Fibroblast of skin of back (primary cell): ENCODE results near the gene LY86.
"Not testable (repeated sequence)": the region's sequence is repeated elsewhere in the genome, so short reads cannot be mapped to it uniquely, and the experiment has no call there.

Experiments used
- DNase-seq: peaks from one replicate; pipeline ENCODE4 v3.0.0-alpha.2; 2013

The LY86 gene

GRCh38 chr6:6596529-6597328 lies 8.2 kb downstream of the LY86 start:
- no peak for DNase-seq

GRCh38 chr6:6597682-6598081 lies 9.2 kb downstream of the LY86 start:
- DNase-seq, result no peak

DNA sequence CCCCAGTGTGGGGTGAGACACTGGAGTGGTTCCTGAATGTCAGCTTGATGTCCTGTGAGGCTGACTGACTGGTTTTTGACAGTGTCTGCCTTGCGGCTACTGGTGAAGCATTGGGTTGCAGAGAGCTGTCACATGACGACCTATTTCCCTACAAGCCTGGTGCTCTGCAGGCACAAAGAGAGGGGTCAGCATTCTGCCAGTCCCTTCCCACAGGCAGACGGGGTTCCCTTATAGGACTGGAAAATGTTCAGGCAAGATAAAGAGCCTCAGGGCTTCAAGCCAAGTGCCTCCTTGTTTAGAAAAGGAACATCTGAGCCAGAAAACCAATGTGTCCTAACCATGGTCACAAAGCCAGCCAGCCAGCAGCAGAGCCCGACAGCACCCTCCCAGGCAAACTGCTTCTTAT lies 11.0 kb downstream of the LY86 start:
- DNase-seq, result no peak

GRCh38 chr6:6600875-6601274 lies 12.4 kb downstream of the LY86 start:
- no peak for DNase-seq

DNA sequence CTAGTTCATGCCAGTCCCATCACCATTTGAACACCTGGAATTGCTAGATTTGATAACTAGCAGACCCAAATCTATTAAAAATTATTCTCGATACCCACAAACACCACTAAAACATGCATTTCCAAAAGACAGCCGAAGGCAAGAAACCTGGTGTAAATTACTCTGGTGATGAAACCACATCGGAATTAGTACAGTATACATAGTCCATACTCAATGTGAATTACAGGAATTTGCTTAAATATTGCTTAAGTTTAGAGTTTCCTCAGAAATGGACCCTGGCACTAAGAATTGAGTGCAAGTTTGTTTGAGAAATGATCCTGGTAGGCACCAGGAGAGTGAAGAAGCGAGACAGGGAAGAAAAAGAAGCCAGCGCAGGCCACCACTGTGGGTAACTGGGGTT lies 13.7 kb downstream of the LY86 start:
- no peak for DNase-seq

GRCh38 chr6:6603317-6603716 lies 14.8 kb downstream of the LY86 start:
- no peak for DNase-seq

DNA sequence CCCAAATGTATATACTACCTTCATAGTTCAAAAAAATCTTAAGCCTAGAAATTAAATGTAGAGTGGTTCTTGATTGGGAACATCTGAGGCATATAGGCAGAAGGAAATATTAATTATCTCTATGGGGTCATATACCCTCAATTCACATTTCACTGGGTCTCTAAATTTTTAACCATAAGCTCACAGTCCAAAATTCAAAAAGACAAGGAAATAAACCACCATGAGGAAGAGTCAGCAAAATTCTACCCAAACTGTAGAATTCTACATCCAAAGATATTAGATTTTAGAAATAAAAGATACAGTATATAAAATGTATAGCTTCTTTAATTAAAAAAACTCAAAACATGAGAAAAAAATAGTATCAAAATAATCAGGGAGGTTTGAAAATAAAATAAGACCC lies 15.5 kb downstream of the LY86 start:
- no peak for DNase-seq

GRCh38 chr6:6604566-6604965 lies 16.0 kb downstream of the LY86 start:
- DNase-seq, result no peak

- DNase-seq, result no peak
Observed at GRCh38 chr6:6605873-6606272, 17.4 kb downstream of the LY86 start.

DNA sequence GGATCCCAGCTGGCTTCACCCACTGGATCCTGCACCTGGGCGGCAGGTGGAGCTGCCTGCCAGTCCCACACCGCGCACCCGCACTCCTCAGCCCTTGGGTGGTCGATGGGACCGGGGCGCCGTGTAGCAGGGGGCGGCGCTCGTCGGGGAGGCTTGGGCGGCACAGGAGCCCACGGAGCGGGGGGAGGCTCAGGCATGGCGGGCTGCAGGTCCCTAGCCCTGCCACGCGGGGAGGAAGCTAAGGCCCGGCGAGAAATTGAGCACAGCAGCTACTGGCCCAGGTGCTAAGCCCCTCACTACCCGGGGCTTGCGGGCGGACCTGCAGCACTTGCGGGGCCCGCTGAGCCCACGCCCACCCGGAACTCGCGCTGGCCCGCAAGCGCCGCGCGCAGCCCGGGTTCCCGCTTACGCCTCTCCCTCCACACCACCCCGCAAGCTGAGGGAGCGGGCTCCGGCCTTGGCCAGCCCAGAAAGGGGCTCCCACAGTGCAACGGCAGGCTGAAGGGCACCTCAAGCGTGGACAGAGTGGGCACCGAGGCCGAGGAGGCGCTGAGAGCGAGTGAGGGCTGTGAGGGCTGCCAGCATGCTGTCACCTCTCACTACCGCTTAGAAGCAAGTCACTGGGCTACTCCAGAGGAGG lies 18.0 kb downstream of the LY86 start:
- not testable (repeated sequence) for DNase-seq

DNA sequence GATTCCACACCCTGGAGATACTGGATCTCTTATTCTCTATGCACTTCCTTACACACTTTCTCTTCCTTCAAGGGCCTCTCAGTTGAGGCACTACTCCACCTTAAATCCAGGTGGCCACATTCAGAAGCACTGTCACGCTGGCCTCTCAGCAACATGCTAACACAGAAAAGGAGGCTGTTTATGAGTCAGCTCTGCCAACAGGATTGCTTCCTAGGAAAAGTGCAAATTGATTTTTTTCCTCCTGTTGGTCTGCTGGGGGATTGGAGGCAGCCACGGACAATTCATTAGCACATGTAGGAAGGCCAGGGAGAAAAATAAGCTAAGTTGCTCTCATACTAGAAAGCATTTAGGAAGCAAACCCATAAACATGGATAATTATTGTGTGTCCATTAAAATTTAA lies 20.9 kb downstream of the LY86 start:
- no peak for DNase-seq

DNA sequence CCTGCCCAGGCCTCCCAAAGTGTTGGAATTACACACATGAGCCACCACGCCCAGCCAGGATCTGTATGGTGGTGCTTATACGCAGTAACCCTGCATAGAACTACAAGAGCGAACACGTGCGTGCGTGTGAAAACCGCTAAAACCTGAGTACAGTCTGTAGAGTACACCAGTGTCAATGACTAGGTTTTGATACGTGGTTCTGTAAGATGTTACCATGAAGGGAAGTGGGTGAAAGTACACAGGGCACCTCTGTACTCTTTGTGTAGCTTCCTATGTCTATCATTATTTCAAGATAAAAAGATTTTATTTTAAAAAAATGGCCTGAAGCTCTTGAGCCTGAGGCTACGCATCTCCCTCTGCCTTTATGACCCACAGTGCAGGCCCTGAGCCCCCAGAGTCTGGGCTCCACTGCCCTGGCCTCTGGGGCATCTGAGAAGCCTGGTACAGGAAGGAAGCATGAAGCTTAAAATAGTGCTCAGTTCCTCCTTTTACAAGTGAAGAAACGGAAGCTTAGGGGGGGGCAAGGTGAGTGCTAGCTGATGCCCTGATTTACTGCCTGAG lies 21.6 kb downstream of the LY86 start:
- DNase-seq, result no peak

- DNase-seq, result no peak
Observed at GRCh38 chr6:6611486-6611885, 23.0 kb downstream of the LY86 start.

- DNase-seq, result no peak
Observed at GRCh38 chr6:6612308-6612707, 23.8 kb downstream of the LY86 start.

- DNase-seq, result not testable (repeated sequence)
Observed at GRCh38 chr6:6613103-6613718, 24.7 kb downstream of the LY86 start.

GRCh38 chr6:6614096-6614982 lies 25.8 kb downstream of the LY86 start:
- DNase-seq, result no peak

DNA sequence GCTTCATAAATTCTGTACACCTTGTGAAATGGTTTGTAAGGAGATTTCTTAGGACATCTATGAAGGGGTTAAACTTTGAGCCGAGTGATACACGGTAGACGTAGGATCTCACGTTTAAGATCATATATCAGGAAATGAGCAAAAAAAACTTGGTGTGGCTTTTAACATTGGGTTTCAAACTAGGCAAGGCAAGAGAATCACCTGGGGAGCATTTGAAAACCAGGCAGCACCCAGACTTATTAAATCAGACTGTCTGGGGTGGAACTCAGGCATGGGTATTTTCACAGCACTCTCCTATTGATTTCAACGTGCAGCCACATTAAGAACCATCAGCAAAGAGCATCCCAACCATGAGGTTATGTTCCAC lies 26.4 kb downstream of the LY86 start:
- no peak for DNase-seq

DNA sequence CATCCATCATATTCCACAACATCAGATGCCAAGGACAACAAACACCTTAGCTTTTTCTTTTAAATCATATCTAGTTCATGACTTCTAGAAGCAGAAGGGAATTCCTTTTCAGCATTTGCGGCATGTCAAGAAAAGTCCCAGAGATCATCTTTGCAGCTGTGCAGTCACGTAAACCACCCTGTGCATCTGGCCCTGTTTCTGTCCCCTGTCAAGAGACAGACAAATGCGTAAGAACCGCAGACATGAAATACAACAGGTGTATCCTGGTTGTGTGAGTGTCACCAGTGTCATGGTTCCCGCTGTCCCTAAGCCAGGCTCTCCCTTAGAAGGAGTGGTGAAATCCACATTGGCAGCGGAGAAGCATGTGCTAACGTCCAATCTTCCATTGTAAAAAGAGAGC lies 28.1 kb downstream of the LY86 start:
- no peak for DNase-seq

- no peak for DNase-seq
Observed at GRCh38 chr6:6619021-6619794, 30.7 kb downstream of the LY86 start.

DNA sequence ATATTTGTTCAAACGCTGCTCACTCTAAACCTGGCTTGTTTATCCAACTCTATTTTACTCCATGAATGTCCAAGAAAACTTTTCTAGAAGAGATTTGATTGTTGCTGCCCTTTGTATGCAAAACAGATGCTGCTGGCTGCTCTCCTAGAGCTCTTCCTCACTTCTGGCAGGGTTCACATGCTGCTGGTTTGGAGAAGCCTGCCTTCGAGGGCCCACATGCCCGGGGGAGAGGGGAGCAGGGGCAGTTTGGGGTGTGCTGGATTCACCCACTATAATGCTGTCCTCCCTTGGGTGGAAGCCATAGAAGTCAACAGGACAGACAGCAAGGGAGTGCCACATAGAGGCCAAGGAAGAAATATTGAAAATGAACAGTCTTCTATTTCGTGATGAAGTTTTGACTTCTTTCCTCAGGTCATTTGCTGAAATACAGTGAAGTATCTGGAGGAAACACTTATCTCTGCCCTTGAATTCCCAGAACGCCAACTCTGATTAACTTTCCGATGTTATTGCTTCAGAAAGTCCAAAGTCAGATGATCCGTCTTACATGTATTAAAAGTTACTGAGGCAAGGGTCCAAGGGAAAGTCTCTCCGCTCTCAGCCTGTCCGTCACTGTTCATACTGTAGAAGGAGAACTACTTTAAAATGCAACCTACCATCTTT lies 32.4 kb downstream of the LY86 start:
- DNase-seq, result no peak

DNA sequence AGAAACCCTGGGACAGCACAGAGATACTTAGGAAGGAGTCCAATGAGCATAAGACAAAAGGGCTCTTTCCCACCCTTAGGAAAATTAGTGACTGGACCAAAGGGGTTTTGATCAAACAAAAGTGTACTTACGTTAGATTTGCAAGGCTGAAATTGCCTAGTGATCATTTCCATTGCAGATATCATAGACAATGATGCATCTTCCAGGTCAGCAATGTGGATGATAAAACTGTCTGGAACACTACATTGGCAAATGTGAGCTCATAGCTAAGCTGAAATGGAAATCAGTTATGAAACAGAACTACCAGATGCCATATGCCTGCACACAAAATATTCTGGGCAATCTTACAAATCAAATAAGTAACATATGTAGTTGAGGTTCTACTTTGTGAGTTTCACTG lies 34.0 kb downstream of the LY86 start:
- no peak for DNase-seq
